AG09319 (cell line): ENCODE measurements around the gene LYSET.
"Not testable (repeated sequence)": the region's sequence is repeated elsewhere in the genome, so short reads cannot be mapped to it uniquely, and the experiment has no call there.

Source experiments
- DNase-seq: peaks from one replicate; pipeline ENCODE4 v3.0.0-alpha.2; 2010; ENCODE audit warnings: low read depth; ENCODE audit errors: extremely low read depth
- CTCF ChIP-seq: IDR thresholded peaks from 2 replicates; pipeline ENCODE4 v1.5.1; 2011; ENCODE audit warnings: low read depth, mild to moderate bottlenecking, inconsistent platforms, low read length, moderate library complexity

The LYSET gene

GRCh38 chr14:93220509-93220908, 35.4 kb downstream of the LYSET start:
- no peak for TF ChIP-seq CTCF
- no peak for DNase-seq

GRCh38 chr14:93223565-93223964, 38.4 kb downstream of the LYSET start:
- TF ChIP-seq CTCF = no peak
- no peak for DNase-seq

GRCh38 chr14:93228550-93228949, 43.4 kb downstream of the LYSET start:
- no peak for TF ChIP-seq CTCF
- DNase-seq = no peak

DNA sequence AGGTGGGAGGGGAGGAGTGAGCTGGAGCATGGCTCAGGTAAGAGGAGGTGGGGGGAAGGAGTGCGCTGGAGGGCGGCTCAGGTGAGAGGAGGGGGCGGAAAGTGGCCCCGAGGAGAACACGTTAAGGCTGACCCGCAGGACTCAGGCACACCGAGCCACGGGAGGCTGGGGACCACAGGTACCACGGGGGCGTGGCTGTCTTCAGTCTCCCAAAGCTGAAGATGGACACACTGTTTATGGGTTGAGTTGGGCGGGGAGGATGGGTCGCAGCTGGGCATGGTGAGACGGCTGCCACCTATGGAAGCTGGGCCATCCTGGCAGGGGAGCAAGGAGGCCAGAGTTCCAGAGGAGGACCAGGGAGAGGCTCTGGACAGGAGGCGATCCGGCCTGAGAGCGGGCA, 45.4 kb downstream of the LYSET start:
- DNase-seq = no peak
- TF ChIP-seq CTCF = no peak

GRCh38 chr14:93231129-93231979, 46.2 kb downstream of the LYSET start:
- no peak for DNase-seq
- no peak for TF ChIP-seq CTCF

GRCh38 chr14:93232159-93232558, 47.0 kb downstream of the LYSET start:
- no peak for TF ChIP-seq CTCF

DNA sequence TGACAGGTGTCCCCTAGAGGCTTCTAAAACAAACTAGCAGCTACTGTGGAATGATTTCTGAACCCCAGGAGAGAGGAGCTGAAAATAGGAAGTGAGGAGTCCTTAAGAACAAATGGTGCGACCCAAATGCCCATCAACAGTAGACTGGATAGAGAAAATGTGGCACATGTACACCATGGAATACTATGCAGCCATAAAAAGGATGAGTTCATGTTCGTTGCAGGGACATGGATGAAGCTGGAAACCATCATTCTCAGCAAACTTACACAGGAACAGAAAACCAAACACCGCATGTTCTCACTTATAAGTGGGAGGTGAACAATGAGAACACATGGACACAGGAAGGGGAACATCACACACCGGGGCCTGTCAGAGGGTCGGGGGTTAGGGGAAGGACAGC, 48.0 kb downstream of the LYSET start:
- not testable (repeated sequence) for DNase-seq

More at GRCh38 chr14:93232159-93232558, 47.0 kb downstream of the LYSET start:
- no peak for DNase-seq

DNA sequence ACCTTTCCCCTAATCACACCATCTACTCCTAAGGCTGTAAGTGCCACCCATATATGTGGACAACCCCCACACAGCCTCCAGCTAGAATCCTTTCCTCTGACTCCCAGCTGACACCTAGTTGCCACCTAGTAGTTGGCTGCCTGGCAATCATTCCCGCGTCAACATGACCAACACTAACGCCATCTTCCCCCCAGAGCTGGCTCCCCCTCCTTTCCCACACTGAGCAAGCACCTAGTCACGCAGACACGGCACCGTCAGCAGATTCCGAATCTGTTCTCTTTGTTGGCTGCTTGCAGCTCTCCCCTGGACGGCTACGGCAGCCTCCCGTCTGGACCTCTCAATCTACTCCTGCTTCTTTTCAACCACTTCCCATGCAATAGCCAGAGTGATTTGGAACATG, 49.7 kb downstream of the LYSET start:
- DNase-seq = no peak
- no peak for TF ChIP-seq CTCF
